ENCODE results near the gene GCNT2.

The GCNT2 gene

GRCh38 chr6:10521104-10521808 lies at the start of gene GCNT2:
TSS of gene GCNT2 (plus strand) at chr6:10521351. CDS start at chr6:10528912, 7,561 bp downstream.
- DNase-seq (ENCODE audit: low read depth) = peak; percentile 89
- peak within 1 kb of the TSS; percentile 40 for H3K4me3 ChIP-seq (ENCODE audit: low read length)
- no peak for TF ChIP-seq CTCF (conservative IDR thresholded peaks at IDR 0.05; ENCODE audit: low read depth, low read length)

GRCh38 chr6:10472634-10473033 lies 48.5 kb upstream of the GCNT2 start:
- no peak for DNase-seq (ENCODE audit: low read depth)
- H3K4me3 ChIP-seq (ENCODE audit: low read length) = no peak overlapping the region
- TF ChIP-seq CTCF (conservative IDR thresholded peaks at IDR 0.05; ENCODE audit: low read depth, low read length) = no peak

- H3K4me3 ChIP-seq (ENCODE audit: low read length) = no peak overlapping the region
- peak; percentile 56 for TF ChIP-seq CTCF (conservative IDR thresholded peaks at IDR 0.05; ENCODE audit: low read depth, low read length)
- DNase-seq (ENCODE audit: low read depth) = no peak
These were observed 42.7 kb upstream of the GCNT2 start for GRCh38 chr6:10478187-10479040.

GRCh38 chr6:10479939-10480700 lies 41.0 kb upstream of the GCNT2 start:
- H3K4me3 ChIP-seq (ENCODE audit: low read length) = no peak overlapping the region
- no peak for DNase-seq (ENCODE audit: low read depth)
- no peak for TF ChIP-seq CTCF (conservative IDR thresholded peaks at IDR 0.05; ENCODE audit: low read depth, low read length)

GRCh38 chr6:10481101-10481500 lies 40.0 kb upstream of the GCNT2 start:
- no peak for TF ChIP-seq CTCF (conservative IDR thresholded peaks at IDR 0.05; ENCODE audit: low read depth, low read length)
- no peak overlapping the region for H3K4me3 ChIP-seq (ENCODE audit: low read length)
- no peak for DNase-seq (ENCODE audit: low read depth)

- no peak for TF ChIP-seq CTCF (conservative IDR thresholded peaks at IDR 0.05; ENCODE audit: low read depth, low read length)
- no peak for DNase-seq (ENCODE audit: low read depth)
These were observed 38.4 kb upstream of the GCNT2 start for GRCh38 chr6:10482636-10483257.

More at GRCh38 chr6:10482636-10483257, 38.4 kb upstream of the GCNT2 start:
- H3K4me3 ChIP-seq (ENCODE audit: low read length) = no peak overlapping the region
